HG02588 (cell line): ENCODE measurements around the gene ZBTB42.

Experiments
- ATAC-seq: cut with Tn5 transposase; IDR thresholded peaks from one replicate; pipeline ENCODE4 v1.9.1; 2021; ENCODE audit warnings: mild to moderate bottlenecking, moderate library complexity; ENCODE audit not compliant: unreplicated experiment

Gene ZBTB42

GRCh38 chr14:104782086-104782807 lies 18.7 kb upstream of the ZBTB42 start:
- no peak for ATAC-seq

DNA sequence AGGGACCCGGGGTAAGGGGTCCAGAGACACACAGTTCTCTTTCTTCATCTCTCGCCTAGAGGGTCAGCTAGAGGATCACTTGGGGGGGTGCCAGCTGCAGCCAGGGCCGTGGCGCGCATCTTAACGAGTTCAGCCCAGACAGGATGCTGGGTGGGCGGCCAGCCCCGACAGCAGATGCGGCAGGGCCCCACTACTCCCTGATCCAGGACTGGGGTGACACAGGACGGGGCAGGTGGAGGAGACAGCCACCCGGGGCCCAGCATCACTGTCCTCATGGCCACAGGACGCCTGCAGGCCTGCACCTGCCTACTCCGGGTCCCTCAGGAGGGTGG lies 18.1 kb upstream of the ZBTB42 start:
- no peak for ATAC-seq

DNA sequence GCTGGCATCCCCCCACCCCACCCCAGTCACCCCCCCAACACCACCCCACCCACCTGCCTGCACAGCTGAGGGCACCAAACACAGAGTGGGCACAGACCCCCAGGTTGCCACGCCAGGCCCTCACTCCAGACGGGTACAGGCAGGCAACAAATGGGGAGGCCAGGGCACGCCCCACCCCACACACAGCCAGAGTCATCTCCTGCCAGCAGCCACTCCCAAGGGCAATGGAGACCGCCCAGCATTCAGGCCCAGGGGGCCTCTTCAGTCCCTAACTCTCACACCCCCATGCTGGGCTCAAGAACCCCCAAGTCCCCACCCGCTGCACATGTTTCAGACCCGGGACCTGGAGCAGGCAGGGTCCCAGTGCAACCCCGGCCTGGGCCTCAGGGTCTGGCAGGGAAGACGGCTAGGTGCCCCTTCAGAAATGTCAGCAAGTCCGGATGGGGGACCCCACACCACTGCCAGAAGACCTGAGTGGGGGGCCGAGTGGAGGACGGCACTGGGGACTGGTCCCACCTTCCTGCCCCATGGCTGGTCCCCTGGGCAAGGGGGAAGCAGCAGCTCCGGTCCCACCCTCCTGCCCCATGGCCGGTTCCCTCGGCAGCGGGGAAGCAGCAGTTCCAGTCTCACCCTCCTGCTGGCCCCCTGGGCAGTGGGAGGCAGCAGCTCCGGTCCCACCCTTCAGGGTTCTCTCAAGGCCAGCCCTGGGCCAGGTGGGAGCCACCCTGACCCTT lies 17.2 kb upstream of the ZBTB42 start:
- no peak for ATAC-seq

- ATAC-seq: no peak
Measured at GRCh38 chr14:104784218-104784568, 16.7 kb upstream of the ZBTB42 start.

- ATAC-seq: no peak
Measured at GRCh38 chr14:104784846-104785707, 15.8 kb upstream of the ZBTB42 start.

- ATAC-seq: no peak
Measured at GRCh38 chr14:104785708-104786080, 15.2 kb upstream of the ZBTB42 start.

- no peak for ATAC-seq
Measured at GRCh38 chr14:104786091-104786586, 14.8 kb upstream of the ZBTB42 start.

- no peak for ATAC-seq
Measured at GRCh38 chr14:104786726-104787675, 13.9 kb upstream of the ZBTB42 start.

GRCh38 chr14:104787736-104788135 lies 13.2 kb upstream of the ZBTB42 start:
- ATAC-seq: no peak

GRCh38 chr14:104788161-104788818 lies 12.6 kb upstream of the ZBTB42 start:
- ATAC-seq: no peak

- no peak for ATAC-seq
Measured at GRCh38 chr14:104788873-104789663, 11.8 kb upstream of the ZBTB42 start.

DNA sequence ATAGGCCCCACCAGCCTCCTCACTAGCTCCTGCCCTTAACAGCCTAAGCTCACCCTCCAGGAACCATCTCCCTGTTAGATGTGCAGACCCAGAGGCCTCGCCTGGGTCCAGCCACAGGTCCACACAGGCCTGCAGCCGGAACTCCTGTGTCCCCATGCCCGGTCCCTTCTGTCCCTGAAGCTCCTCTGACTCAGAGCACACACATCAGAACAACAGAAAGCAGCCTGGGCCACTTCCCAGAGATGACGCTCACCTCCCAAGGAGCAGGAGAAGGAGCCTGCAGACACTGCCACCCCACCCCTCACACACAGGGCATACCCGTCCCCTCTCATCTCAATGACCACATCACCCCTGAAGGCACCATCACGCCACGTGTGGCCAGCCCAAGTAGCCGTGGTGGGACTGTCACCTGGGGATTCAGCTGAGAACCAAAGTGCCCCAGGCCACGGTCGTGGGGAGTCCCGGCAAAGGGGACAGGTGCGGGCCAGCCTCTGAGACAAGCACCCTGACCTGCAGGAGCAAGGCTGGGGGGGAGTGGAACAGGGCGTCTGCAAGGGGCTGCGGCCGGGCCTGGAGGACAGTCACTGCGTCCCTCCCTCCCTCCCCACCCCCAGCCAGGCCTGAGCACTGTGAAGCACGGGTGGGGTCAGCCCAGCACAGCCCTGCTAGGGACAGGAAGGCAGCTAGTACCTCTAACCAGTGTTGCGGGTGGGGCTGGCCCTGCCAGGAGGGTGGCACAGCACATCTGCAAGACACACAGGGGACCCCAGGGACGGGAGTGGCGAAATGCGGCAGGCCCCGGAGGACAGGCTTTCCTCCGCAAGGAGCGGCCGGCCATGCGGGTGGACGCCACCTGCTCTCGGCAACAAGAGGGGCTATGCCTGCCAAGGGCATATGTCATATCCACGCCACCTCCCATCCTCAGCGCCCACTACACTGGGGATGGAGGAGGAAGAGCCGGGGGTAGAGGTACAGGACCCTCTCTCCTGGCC lies 10.9 kb upstream of the ZBTB42 start:
- ATAC-seq: no peak

DNA sequence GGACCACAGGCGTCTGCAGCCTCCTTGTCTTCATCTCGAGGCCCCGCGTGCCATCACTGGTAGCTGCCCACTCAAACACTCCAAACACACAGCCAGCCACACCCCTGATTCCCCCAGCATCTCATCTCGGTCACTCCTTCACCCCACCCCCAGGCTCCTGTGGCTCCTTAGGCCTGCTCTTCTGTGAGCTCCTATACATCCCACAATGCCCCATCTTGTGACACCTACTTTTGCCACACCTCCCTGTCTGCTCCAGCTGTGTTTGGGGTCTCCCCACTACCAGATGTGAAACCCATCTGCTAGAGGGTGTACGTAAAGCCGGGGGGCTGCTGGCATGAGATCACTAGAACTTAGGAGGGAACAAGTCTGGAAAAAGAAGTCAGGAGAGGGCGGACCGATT lies 9.5 kb upstream of the ZBTB42 start:
- ATAC-seq: no peak

DNA sequence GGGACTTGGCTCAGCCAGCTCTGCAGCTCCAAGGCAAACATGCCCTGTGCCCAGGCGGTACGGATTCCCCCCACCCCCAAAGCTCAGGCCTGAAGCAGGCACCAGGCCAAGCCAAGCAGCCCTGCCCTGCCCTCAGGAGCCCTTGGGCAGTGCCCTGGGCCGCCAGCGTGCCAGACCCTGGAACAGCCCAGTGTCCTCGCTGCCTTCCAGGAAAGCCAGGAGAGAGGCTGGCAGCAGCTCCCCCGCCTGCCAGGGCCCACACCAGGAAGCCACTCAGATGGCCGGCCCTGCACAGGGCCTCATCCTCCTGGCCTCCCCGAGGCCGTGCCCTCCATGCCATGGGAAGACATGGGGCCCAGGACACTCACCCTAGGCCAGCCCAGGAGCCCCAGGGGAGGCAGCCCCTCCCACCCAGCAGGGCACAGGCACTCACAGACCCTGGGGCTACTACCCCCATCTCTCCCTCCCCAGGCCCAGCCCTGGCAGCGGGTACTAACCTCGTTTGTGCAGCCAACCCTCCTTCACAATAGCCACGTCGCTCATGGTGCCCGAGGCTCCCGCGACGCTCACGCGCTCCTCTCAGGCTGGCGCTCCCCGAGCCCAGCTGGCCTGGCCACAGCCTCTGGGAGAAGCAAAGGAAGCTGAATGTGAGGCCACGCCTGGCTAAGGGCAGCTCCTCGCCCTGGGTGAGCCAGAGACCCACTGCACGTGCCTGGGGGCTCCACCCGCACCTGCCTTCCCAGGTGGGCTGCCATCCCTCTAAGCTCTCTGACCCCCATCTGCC lies 8.6 kb upstream of the ZBTB42 start:
- no peak for ATAC-seq

DNA sequence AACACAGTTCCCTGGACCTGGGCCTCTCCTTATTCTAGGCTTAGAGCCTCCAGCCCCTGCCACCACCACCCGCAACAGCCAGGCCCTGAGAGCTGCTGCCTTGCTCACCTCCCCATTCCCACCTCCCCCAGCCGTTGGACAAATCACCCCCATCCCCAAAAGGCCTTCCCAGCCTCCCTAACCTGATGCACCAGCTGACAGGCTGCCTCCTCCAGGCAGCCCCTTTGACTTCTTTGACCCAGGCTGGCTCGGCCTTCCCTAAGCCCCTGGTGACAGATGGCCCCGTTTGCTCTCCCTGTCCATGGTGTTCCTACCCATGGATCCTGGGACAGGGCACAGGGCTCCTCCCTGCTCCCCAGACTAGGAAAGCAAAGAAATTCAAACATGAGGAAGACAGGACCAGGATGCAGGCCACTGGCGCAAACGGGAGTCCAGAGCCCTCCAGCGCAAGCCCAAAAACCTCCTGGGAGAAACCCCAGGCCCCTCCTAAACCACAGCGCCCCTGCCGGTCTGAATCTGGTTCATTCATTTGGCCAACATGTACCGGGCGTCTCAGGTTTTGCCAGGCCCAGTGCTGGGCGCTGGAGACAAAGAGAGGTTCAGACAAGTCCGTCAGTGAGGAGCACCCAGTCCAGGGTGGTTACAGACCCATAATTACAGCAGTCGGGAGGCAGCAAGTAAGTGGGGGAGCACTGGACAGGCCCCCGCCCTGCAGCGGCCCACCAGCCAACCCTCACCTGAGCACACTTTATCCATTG lies 7.8 kb upstream of the ZBTB42 start:
- ATAC-seq: no peak

DNA sequence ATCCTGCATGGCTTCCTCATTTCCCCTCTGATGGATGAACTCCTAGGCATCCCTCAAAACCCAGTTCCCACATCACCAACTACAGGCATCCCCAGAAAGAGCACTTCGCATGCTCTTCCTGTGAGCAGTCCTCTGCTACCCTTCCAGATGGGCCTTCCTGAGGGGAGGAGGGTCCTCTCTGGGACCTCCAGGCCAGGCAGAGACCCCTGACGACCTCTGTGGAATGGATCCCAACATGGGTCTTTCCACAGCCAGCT lies 7.3 kb upstream of the ZBTB42 start:
- ATAC-seq: no peak

- no peak for ATAC-seq
Measured at GRCh38 chr14:104794099-104794498, 6.8 kb upstream of the ZBTB42 start.
